Keratinocyte (primary cell): ENCODE results near the gene PRKN. TPM values are rescaled to one million over a fixed set of nuclear protein-coding genes. Genes with fewer than 3 reads are reported as not detected.

Experiments
- DNase-seq: peaks from one replicate; pipeline ENCODE4 v3.0.0-alpha.2; 2011; ENCODE audit warnings: low read depth, missing footprints, low spot score
- FAIRE-seq: peaks from 2 replicates; lab custom pipeline; 2011; peaks lifted over from hg19 to GRCh38; lab: Jason Lieb, UNC
- H2AFZ ChIP-seq: 2 replicates; pipeline ENCODE4 v1.6.0; 2012; ENCODE audit warnings: low read length, control low read depth, inconsistent platforms; ENCODE audit not compliant: control insufficient read depth
- H3K27ac ChIP-seq: 2 replicates; pipeline ENCODE4 v1.5.1; 2011; ENCODE audit warnings: low read length; ENCODE audit not compliant: control insufficient read depth, insufficient read depth
- H3K27me3 ChIP-seq: 3 replicates; pipeline ENCODE4 v1.6.0; 2011; ENCODE audit warnings: low read length; ENCODE audit not compliant: control insufficient read depth, insufficient read depth; ENCODE audit errors: extremely low read depth
- H3K36me3 ChIP-seq, 2 experiments: 2 replicates in 1 of 2; 3 replicates in 1 of 2; pipeline ENCODE4 v1.5.1; 2011; ENCODE audit warnings: low read length in 2 of 2, mild to moderate bottlenecking in 1 of 2; ENCODE audit not compliant: control insufficient read depth in 2 of 2, insufficient read depth in 2 of 2; ENCODE audit errors: extremely low read depth in 1 of 2
- H3K4me1 ChIP-seq: 3 replicates; pipeline ENCODE4 v1.5.1; 2011; ENCODE audit warnings: low read length; ENCODE audit not compliant: control insufficient read depth, insufficient read depth; ENCODE audit errors: extremely low read depth
- H3K4me2 ChIP-seq: 3 replicates; pipeline ENCODE4 v1.6.0; 2011; ENCODE audit warnings: low read depth, low read length; ENCODE audit not compliant: control insufficient read depth, insufficient read depth; ENCODE audit errors: extremely low read depth
- H3K4me3 ChIP-seq, 3 experiments: fragments of 200-600 bp in 1 of 3; sonication (generic) in 1 of 3; 2 replicates in 2 of 3; 3 replicates in 1 of 3; pipeline ENCODE4 v1.5.1; 2011 to 2016; ENCODE audit warnings: low read length in 3 of 3, mild to moderate bottlenecking in 3 of 3, control low read depth in 2 of 3, inconsistent platforms in 1 of 3, low read depth in 1 of 3, mixed read lengths in 1 of 3, mixed run types in 1 of 3, moderate library complexity in 1 of 3; ENCODE audit not compliant: control insufficient read depth in 2 of 3, insufficient read depth in 2 of 3; ENCODE audit errors: extremely low read depth in 1 of 3
- H3K79me2 ChIP-seq: 2 replicates; pipeline ENCODE4 v1.6.0; 2012; ENCODE audit warnings: low read length; ENCODE audit not compliant: control insufficient read depth, insufficient read depth
- H3K9ac ChIP-seq: 3 replicates; pipeline ENCODE4 v1.6.0; 2011; ENCODE audit warnings: low read length; ENCODE audit not compliant: control insufficient read depth, insufficient read depth; ENCODE audit errors: extremely low read depth
- H3K9me1 ChIP-seq: 3 replicates; pipeline ENCODE4 v1.6.0; 2011; ENCODE audit warnings: low read length; ENCODE audit not compliant: control insufficient read depth, insufficient read depth; ENCODE audit errors: extremely low read depth
- H3K9me3 ChIP-seq: 2 replicates; pipeline ENCODE4 v1.5.1; 2012; ENCODE audit warnings: low read depth, low read length; ENCODE audit not compliant: control insufficient read depth
- H4K20me1 ChIP-seq: 3 replicates; pipeline ENCODE4 v1.6.0; 2011; ENCODE audit warnings: low read length; ENCODE audit not compliant: control insufficient read depth, insufficient read depth; ENCODE audit errors: extremely low read depth
- CTCF ChIP-seq, 3 experiments: IDR thresholded peaks in 1 of 3; conservative IDR thresholded peaks in 1 of 3; optimal IDR thresholded peaks in 1 of 3; 2 replicates in 2 of 3; 3 replicates in 1 of 3; pipeline versions ENCODE3 to v1.5.1; 2011; ENCODE audit warnings: low read length in 3 of 3, mild to moderate bottlenecking in 3 of 3, moderate library complexity in 2 of 3, control low read depth in 1 of 3, inconsistent platforms in 1 of 3; ENCODE audit not compliant: insufficient read depth in 2 of 3; ENCODE audit errors: extremely low read depth in 1 of 3
- EZH2 ChIP-seq: IDR thresholded peaks from one replicate; pipeline ENCODE4 v1.6.1; 2012; ENCODE audit warnings: inconsistent platforms, mild to moderate bottlenecking, low read length, moderate library complexity
- dilution Hi-C: fragments of 300-500 bp; cut with MboI; formaldehyde crosslinking; loops from one replicate; pipeline ENCODE4 v1.7.0; 2020; ENCODE audit warnings: low sequenced_read_pairs; ENCODE audit not compliant: extremely low pct_ligation_motif_present
- polyA plus RNA-seq, 5 experiments: library from polyadenylated mRNA; depleted of rRNA in 3 of 5; stranded (reverse) in 3 of 5; stranded (forward) in 1 of 5; unstranded in 1 of 5; fragments of >200 nt; gene quantifications; 1 replicate in 1 of 5; 2 replicates in 3 of 5; 3 replicates in 1 of 5; pipeline versions ENCODE4 v1.2.1 to v1.2.3, GENCODE V29; 2011 to 2012; ENCODE audit warnings: missing spikeins in 2 of 5, low read depth in 1 of 5, low replicate concordance in 1 of 5

The PRKN gene
- polyA plus RNA-seq, 1 donor (not counting 4 experiments of a cell fraction or from before 2014, with no cell fraction given) = 0.67 TPM

- H2AFZ ChIP-seq = peak overlapping the region; percentile 68
- dilution Hi-C loops = no loop called here
- peak; percentile 17 for DNase-seq
Measured at GRCh38 chr6:161301338-161301737, 1426.2 kb downstream of the PRKN start.

GRCh38 chr6:161300823-161301222 is 1426.7 kb downstream of the PRKN start:
- DNase-seq = no peak
- Histone ChIP-seq H4K20me1 (no peaks in the 10 kb centered on the region), H3K79me2 (no peaks in the 10 kb centered on the region), H3K27ac (no peak overlapping the region), H2AFZ (peak overlapping the region; percentile 68), H3K9me1 (no peaks in the 10 kb centered on the region), H3K4me2 (no peak overlapping the region), H3K27me3 (no peaks in the 10 kb centered on the region), H3K9me3 (no peaks in the 10 kb centered on the region), H3K4me1 (peaks cover 22% of the 10 kb centered on the region), H3K9ac (no peak overlapping the region), H3K36me3 (no peaks in the 10 kb centered on the region), H3K4me3 (no peak overlapping the region)
- no peak for FAIRE-seq
- dilution Hi-C loops = no loop called here
- TF ChIP-seq CTCF (optimal IDR thresholded peaks at IDR 0.05 in 1 of 3, IDR thresholded peaks at IDR 0.05 in 1 of 3, conservative IDR thresholded peaks at IDR 0.05 in 1 of 3; ENCODE audit: extremely low read depth in 1 of 3, insufficient read depth in 2 of 3, low read length in 3 of 3) = no peak

More at GRCh38 chr6:161301338-161301737, 1426.2 kb downstream of the PRKN start:
- H3K27ac ChIP-seq = no peak overlapping the region
- H3K4me1 ChIP-seq = peaks cover 22% of the 10 kb centered on the region
- H3K9me1 ChIP-seq = no peaks in the 10 kb centered on the region
- no peak overlapping the region for H3K9ac ChIP-seq
- no peaks in the 10 kb centered on the region for H3K79me2 ChIP-seq
- H3K27me3 ChIP-seq = no peaks in the 10 kb centered on the region
- H3K9me3 ChIP-seq = no peaks in the 10 kb centered on the region
- TF ChIP-seq EZH2 = no peak
- no peak for TF ChIP-seq CTCF (optimal IDR thresholded peaks at IDR 0.05 in 1 of 3, IDR thresholded peaks at IDR 0.05 in 1 of 3, conservative IDR thresholded peaks at IDR 0.05 in 1 of 3; ENCODE audit: extremely low read depth in 1 of 3, insufficient read depth in 2 of 3, low read length in 3 of 3)
- FAIRE-seq = peak; percentile 43
- H3K4me3 ChIP-seq = no peak overlapping the region
- no peaks in the 10 kb centered on the region for H4K20me1 ChIP-seq
- no peak overlapping the region for H3K4me2 ChIP-seq
- H3K36me3 ChIP-seq = no peaks in the 10 kb centered on the region
